Ishikawa (cell line): ENCODE measurements around the gene ORC1.

Experiments used
- CEBPB ChIP-seq: IDR thresholded peaks from 2 replicates; pipeline ENCODE4 v1.6.1; 2012
- CREB1 ChIP-seq: IDR thresholded peaks from 2 replicates; pipeline ENCODE4 v1.6.1; 2012; ENCODE audit warnings: low read depth
- EGR1 ChIP-seq: IDR thresholded peaks from 2 replicates; pipeline ENCODE4 v1.6.1; 2012
- EP300 ChIP-seq: IDR thresholded peaks from 2 replicates; pipeline ENCODE4 v1.6.1; 2012; ENCODE audit warnings: borderline replicate concordance
- FOXM1 ChIP-seq: IDR thresholded peaks from 2 replicates; pipeline ENCODE4 v1.6.1; 2012; ENCODE audit warnings: low read depth, borderline replicate concordance
- NFIC ChIP-seq: IDR thresholded peaks from 2 replicates; pipeline ENCODE4 v1.6.1; 2012
- RAD21 ChIP-seq: IDR thresholded peaks from 2 replicates; pipeline ENCODE4 v1.6.1; 2012; ENCODE audit warnings: low read depth
- TAF1 ChIP-seq: IDR thresholded peaks from 2 replicates; pipeline ENCODE4 v1.6.1; 2012; ENCODE audit warnings: low read depth, mild to moderate bottlenecking
- TCF12 ChIP-seq: IDR thresholded peaks from 2 replicates; pipeline ENCODE4 v1.6.1; 2012; ENCODE audit warnings: low read depth
- TEAD4 ChIP-seq: IDR thresholded peaks from 2 replicates; pipeline ENCODE4 v1.6.1; 2012
- USF1 ChIP-seq: IDR thresholded peaks from 2 replicates; pipeline ENCODE4 v1.6.1; 2012
- YY1 ChIP-seq: IDR thresholded peaks from 2 replicates; pipeline ENCODE4 v1.6.1; 2012; ENCODE audit warnings: low read depth
- ZBTB7A ChIP-seq: IDR thresholded peaks from 2 replicates; pipeline ENCODE4 v1.6.1; 2012; ENCODE audit warnings: low read depth
- TF ChIP-seq, protein P1 (sequence below): IDR thresholded peaks from 2 replicates; pipeline ENCODE4 v1.6.1; 2012
- TF ChIP-seq, protein P2 (sequence below): IDR thresholded peaks from 2 replicates; pipeline ENCODE4 v1.6.1; 2012; ENCODE audit warnings: low read depth, mild to moderate bottlenecking

Gene ORC1

DNA sequence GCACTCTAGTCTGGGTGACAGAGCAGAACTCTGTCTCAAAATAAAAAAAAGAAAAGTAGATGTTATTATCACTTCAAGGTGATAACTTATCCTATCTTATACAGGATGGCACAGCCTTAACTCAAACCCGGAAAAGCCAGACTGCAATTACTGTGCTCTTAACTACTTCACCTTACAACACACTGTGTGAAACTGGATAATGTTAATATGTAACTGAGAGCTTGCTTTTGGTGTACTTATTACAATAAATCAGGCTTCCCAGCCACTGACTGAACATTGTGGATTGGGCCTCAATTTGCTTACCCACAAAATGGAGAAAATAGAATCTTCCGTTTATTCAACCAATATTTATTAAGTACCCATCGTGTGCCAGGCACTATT lies 1.4 kb downstream of the ORC1 start:
- TF ChIP-seq, protein P1, sequence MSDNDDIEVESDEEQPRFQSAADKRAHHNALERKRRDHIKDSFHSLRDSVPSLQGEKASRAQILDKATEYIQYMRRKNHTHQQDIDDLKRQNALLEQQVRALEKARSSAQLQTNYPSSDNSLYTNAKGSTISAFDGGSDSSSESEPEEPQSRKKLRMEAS: no peak
- TF ChIP-seq FOXM1: no peak
- no peak for TF ChIP-seq EP300
- TF ChIP-seq RAD21: no peak
- TF ChIP-seq USF1: no peak
- TF ChIP-seq CREB1: no peak
- TF ChIP-seq, protein P2, sequence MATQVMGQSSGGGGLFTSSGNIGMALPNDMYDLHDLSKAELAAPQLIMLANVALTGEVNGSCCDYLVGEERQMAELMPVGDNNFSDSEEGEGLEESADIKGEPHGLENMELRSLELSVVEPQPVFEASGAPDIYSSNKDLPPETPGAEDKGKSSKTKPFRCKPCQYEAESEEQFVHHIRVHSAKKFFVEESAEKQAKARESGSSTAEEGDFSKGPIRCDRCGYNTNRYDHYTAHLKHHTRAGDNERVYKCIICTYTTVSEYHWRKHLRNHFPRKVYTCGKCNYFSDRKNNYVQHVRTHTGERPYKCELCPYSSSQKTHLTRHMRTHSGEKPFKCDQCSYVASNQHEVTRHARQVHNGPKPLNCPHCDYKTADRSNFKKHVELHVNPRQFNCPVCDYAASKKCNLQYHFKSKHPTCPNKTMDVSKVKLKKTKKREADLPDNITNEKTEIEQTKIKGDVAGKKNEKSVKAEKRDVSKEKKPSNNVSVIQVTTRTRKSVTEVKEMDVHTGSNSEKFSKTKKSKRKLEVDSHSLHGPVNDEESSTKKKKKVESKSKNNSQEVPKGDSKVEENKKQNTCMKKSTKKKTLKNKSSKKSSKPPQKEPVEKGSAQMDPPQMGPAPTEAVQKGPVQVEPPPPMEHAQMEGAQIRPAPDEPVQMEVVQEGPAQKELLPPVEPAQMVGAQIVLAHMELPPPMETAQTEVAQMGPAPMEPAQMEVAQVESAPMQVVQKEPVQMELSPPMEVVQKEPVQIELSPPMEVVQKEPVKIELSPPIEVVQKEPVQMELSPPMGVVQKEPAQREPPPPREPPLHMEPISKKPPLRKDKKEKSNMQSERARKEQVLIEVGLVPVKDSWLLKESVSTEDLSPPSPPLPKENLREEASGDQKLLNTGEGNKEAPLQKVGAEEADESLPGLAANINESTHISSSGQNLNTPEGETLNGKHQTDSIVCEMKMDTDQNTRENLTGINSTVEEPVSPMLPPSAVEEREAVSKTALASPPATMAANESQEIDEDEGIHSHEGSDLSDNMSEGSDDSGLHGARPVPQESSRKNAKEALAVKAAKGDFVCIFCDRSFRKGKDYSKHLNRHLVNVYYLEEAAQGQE: no peak
- TF ChIP-seq NFIC: no peak
- no peak for TF ChIP-seq EGR1
- no peak for TF ChIP-seq TAF1
- no peak for TF ChIP-seq ZBTB7A
- TF ChIP-seq TEAD4: no peak
- no peak for TF ChIP-seq CEBPB
- no peak for TF ChIP-seq TCF12

- TF ChIP-seq TEAD4: no peak
- TF ChIP-seq, protein P2: no peak
- TF ChIP-seq, protein P1: no peak
- TF ChIP-seq ZBTB7A: no peak
- no peak for TF ChIP-seq CEBPB
- no peak for TF ChIP-seq FOXM1
- TF ChIP-seq RAD21: no peak
- TF ChIP-seq USF1: no peak
- no peak for TF ChIP-seq CREB1
- no peak for TF ChIP-seq EP300
- TF ChIP-seq TCF12: no peak
- no peak for TF ChIP-seq TAF1
- no peak for TF ChIP-seq NFIC
- no peak for TF ChIP-seq YY1
Observed at GRCh38 chr1:52400131-52400530, 4.1 kb downstream of the ORC1 start.

DNA sequence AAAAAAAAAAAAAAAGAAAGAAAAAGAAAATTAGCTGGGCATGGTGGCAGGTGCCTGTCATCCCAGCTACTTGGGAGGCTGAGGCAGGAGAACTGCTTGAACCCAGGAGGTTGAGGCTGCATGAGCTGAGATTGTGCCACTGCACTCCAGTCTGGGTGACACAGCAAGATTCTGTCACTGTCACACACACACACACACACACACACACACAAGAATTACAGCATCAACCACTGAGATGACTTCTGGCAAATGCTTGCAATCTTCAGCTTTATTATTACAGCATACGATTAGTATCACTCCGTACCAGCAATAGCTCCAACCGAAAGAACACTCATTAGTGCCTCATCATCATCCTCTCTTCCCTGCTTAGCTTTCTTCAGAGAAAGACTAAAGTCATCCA lies 4.6 kb downstream of the ORC1 start:
- TF ChIP-seq, protein P2: no peak
- no peak for TF ChIP-seq FOXM1
- no peak for TF ChIP-seq NFIC
- no peak for TF ChIP-seq YY1
- TF ChIP-seq CEBPB: no peak
- no peak for TF ChIP-seq TAF1
- no peak for TF ChIP-seq EGR1
- TF ChIP-seq USF1: no peak
- no peak for TF ChIP-seq TCF12
- TF ChIP-seq, protein P1: no peak
- no peak for TF ChIP-seq EP300
- no peak for TF ChIP-seq ZBTB7A
- TF ChIP-seq TEAD4: no peak
- no peak for TF ChIP-seq RAD21
- TF ChIP-seq CREB1: no peak

GRCh38 chr1:52393174-52393573 lies 11.0 kb downstream of the ORC1 start:
- TF ChIP-seq NFIC: no peak
- no peak for TF ChIP-seq ZBTB7A
- no peak for TF ChIP-seq CEBPB
- TF ChIP-seq EP300: no peak
- TF ChIP-seq YY1: no peak
- no peak for TF ChIP-seq TCF12
- TF ChIP-seq RAD21: no peak
- TF ChIP-seq, protein P2: no peak
- TF ChIP-seq CREB1: no peak
- no peak for TF ChIP-seq TAF1
- no peak for TF ChIP-seq TEAD4
- no peak for TF ChIP-seq EGR1
- TF ChIP-seq USF1: no peak
- TF ChIP-seq, protein P1: no peak
